ENCODE results near the gene IQGAP3.
A peak's percentile ranks its signal among the peaks of the same experiment; 100 is the strongest.

The IQGAP3 gene

DNA sequence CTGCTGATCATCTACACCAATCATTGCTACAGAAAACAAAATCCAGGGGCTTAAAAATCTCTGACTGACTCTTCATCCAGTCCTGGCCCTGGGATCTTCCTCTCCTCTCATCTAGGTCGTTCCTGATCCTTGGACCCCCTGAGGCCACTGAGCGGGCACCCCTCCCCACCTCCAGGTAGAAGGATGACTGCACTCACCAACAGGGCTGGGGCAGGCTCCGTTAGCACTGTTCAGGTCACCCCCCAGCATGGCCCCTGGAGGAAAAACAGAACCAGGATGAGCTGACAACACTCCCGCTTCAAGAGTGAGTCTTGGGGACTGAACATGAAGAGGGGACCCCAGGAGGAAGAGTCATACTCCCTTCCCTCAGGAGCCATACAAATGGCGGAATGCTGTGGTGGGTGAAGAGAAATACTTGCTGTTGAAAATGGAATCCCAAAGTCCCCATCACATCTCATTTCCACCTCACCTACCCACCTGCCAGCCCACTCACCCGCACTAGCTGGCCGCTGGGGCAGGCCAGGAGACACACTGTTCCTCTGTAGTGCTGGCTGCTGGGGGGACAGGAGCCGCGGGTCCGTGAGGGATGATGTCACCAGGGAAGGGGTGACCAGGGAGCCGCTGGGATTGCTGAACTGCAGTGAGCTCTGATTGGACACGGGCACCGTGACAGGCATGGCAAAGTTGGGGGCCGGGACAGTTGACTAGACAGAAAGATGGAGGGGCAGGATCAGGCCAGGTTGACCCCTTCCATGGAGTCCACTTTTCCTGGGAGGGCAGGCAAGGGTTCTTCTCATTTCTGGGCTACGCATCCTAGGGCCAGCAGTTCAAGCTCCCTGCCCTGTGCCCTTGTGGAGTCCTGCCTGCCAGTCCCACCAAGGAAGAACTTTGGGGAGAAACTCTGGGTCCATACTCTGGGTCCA is 93.0 kb downstream of the IQGAP3 start:
- H3K9me3 ChIP-seq, result no peaks in the 10 kb centered on the region
- intact Hi-C loops (cut with DNase I; ENCODE audit: low total_unique reads), result no loop called here
- no peaks in the 10 kb centered on the region for H3K27me3 ChIP-seq
- H3K4me3 ChIP-seq, result no peak overlapping the region
- TF ChIP-seq, protein P1, sequence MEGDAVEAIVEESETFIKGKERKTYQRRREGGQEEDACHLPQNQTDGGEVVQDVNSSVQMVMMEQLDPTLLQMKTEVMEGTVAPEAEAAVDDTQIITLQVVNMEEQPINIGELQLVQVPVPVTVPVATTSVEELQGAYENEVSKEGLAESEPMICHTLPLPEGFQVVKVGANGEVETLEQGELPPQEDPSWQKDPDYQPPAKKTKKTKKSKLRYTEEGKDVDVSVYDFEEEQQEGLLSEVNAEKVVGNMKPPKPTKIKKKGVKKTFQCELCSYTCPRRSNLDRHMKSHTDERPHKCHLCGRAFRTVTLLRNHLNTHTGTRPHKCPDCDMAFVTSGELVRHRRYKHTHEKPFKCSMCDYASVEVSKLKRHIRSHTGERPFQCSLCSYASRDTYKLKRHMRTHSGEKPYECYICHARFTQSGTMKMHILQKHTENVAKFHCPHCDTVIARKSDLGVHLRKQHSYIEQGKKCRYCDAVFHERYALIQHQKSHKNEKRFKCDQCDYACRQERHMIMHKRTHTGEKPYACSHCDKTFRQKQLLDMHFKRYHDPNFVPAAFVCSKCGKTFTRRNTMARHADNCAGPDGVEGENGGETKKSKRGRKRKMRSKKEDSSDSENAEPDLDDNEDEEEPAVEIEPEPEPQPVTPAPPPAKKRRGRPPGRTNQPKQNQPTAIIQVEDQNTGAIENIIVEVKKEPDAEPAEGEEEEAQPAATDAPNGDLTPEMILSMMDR (IDR thresholded peaks at IDR 0.05), result no peak
- DNase-seq, result no peak
- H3K27ac ChIP-seq, result peak overlapping the region; percentile 91 to 94
- H3K4me1 ChIP-seq, result peaks cover 13 to 100% (median 78%) of the 10 kb centered on the region in 4 donors
- H3K36me3 ChIP-seq, result peaks cover 82 to 91% (median 84%) of the 10 kb centered on the region in 3 donors

DNA sequence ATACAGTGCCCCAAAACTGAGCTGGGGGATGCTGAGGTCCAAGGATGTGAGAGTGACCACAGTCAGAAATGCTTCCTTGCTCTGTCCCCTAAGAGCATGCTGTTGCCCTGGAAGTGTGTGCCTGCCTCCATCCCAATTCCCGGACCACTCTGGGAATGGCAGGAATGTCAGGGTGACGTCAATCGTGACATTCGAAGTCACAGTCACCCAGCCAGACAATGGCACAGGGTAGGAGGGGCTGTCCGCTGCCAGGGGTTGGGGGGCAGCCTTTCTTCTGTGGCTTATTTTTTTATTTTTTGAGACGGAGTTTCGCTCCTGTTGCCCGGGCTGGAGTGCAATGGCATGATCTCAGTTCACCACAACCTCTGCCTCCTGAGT is 94.1 kb downstream of the IQGAP3 start:
- Histone ChIP-seq H3K27me3 (no peaks in the 10 kb centered on the region), H3K4me1 (peaks cover 13 to 100% (median 73%) of the 10 kb centered on the region in 4 donors), H3K9me3 (no peaks in the 10 kb centered on the region), H3K36me3 (peaks cover 93 to 99% (median 94%) of the 10 kb centered on the region in 3 donors), H3K4me3 (no peak overlapping the region), H3K27ac (peak overlapping the region; percentile 91 to 94)
- peak in 1 of 2 donors; percentile 86 for DNase-seq
- TF ChIP-seq, protein P1 (IDR thresholded peaks at IDR 0.05), result no peak
- intact Hi-C loops (cut with DNase I; ENCODE audit: low total_unique reads), result no loop called here

DNA sequence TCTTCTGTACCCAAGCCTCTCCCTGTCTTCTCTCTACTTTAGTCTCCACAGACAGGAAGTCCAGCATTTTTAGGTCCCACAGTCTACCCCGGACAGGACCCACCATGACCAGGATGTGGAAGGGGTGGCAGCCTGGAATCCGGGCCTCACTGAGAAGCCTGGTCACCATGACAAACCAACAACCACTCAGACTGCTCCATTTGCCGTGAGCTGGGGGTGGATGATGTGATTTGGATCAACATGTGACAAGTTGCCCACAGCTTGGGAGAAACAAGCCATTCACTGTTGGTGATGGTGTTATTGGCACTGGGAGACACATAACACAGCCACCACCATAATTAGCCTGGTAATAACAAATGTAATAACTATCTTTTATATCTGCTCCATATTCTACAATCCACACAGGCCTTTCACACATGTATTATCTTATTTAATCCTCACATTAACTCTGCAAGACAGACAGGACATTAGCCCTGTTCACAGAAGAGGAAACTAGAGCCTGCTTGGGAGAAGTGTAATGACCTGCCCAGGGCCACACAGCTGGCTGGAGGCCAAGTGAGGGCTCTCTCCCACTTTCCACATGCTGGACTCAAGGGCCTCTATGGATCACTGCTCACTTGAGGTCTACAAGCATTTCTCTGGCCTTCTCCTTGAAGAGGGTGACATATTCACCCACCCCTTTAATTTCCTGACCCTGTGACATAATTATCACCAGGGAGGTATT is 94.7 kb downstream of the IQGAP3 start:
- Histone ChIP-seq H3K27ac (peak overlapping the region; percentile 91 to 94), H3K9me3 (no peaks in the 10 kb centered on the region), H3K36me3 (peaks cover 94 to 99% (median 96%) of the 10 kb centered on the region in 3 donors), H3K4me3 (no peak overlapping the region), H3K27me3 (no peaks in the 10 kb centered on the region), H3K4me1 (peaks cover 13 to 100% (median 74%) of the 10 kb centered on the region in 4 donors)
- TF ChIP-seq, protein P1 (IDR thresholded peaks at IDR 0.05), result no peak
- no peak for DNase-seq
- intact Hi-C loops (cut with DNase I; ENCODE audit: low total_unique reads), result loop anchor here (2.0 kb wide), 1 partner anchor 25 kb away; no protein-coding TSS in a partner anchor

DNA sequence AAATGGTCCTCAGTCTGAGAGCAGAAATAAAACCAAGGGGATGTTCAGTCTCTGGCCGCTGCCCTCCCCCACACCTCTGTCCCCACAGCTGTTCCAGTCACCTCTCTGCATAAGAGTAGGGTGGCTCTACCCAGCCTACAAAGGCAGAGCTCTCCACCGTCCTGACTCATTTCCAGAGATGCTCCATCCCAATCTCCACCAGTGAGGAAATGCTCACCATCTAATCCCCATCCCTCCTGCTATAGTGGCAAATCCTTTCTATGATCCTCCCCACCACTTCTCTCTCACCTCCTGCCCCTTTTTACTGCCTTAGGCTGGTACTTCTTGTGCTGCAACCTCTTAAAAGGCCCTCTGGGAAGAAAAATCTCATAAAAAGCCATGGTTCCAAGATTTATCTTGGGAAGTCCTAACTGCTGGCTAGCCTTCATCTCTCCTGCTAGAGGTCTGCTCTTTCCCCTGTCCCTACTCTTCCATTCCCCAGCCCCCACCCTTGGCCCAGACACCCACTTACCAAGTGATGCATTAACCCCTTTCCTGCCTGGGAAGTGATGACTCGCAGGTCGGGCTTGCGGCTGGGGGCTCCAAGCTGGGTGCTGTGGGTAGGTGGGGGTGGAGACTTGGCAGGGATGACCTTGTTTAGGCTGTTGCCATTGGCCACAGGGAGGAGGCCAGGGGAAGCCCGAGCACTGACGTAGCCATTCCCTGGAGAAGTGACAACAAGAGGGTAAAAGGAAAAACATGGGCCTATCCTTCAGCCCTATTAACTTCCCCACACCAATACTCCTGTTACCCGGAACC is 95.7 kb downstream of the IQGAP3 start:
- peak; percentile 62 to 87 for DNase-seq
- Histone ChIP-seq H3K27me3 (no peaks in the 10 kb centered on the region), H3K36me3 (peaks cover 92 to 99% (median 95%) of the 10 kb centered on the region in 3 donors), H3K9me3 (no peaks in the 10 kb centered on the region), H3K4me1 (peaks cover 13 to 100% (median 81%) of the 10 kb centered on the region in 4 donors), H3K27ac (peak overlapping the region; percentile 91 to 94), H3K4me3 (peak overlapping the region in 1 of 2 donors; percentile 8)
- intact Hi-C loops (cut with DNase I; ENCODE audit: low total_unique reads), result loop anchor here (2.0 kb wide), 1 partner anchor 26 kb away; no protein-coding TSS in a partner anchor
- TF ChIP-seq, protein P1 (IDR thresholded peaks at IDR 0.05), result no peak
